ENCODE results near the gene RASA3.

RASA3 gene

GRCh38 chr13:114017028-114017630 is 115.3 kb downstream of the RASA3 start:
- no peak overlapping the region for H3K4me3 ChIP-seq (ENCODE audit: control insufficient read depth in 1 of 7, extremely low read depth in 1 of 7, insufficient read depth in 4 of 7, low read depth in 2 of 7, low read length in 6 of 7)
- no peak overlapping the region for H3K27ac ChIP-seq (ENCODE audit: insufficient read depth in 1 of 2, low read depth in 1 of 2, low read length in 2 of 2, poor library complexity in 1 of 2, severe bottlenecking in 2 of 2)
- no peaks in the 10 kb centered on the region for H3K27me3 ChIP-seq (replicated peaks in 2 of 5; ENCODE audit: control insufficient read depth in 4 of 5, insufficient read depth in 5 of 5, low read length in 4 of 5)
- POLR2A ChIA-PET, result no interaction called here
- no peaks in the 10 kb centered on the region for H3K9me3 ChIP-seq (ENCODE audit: control extremely low read depth in 1 of 5, control insufficient read depth in 4 of 5, insufficient read depth in 2 of 5, low read depth in 1 of 5, low read length in 4 of 5)
- DNase-seq, result peak in 1 of 3 donors; percentile 4
- H3K4me1 ChIP-seq (ENCODE audit: control extremely low read depth in 1 of 4, control insufficient read depth in 4 of 4, insufficient read depth in 4 of 4, low read length in 3 of 4), result no peaks in the 10 kb centered on the region
- 89% methylated on average over 28 of the region's 29 CpGs for WGBS (ENCODE audit: insufficient coverage)
- CTCF ChIA-PET, result interaction anchor here (1.3 kb wide), 1 partner anchor 22 kb away, joined by 5 read pairs; no protein-coding TSS in a partner anchor
- H3K36me3 ChIP-seq (ENCODE audit: control insufficient read depth in 4 of 4, insufficient read depth in 4 of 4, low read length in 3 of 4), result peaks cover 4 to 81% (median 64%) of the 10 kb centered on the region in 4 experiments

GRCh38 chr13:114016321-114017027 is 115.9 kb downstream of the RASA3 start:
- no peak for DNase-seq
- Histone ChIP-seq H3K36me3 (ENCODE audit: control insufficient read depth in 4 of 4, insufficient read depth in 4 of 4, low read length in 3 of 4) (peaks cover 4 to 80% (median 65%) of the 10 kb centered on the region in 4 experiments), H3K27me3 (replicated peaks in 2 of 5; ENCODE audit: control insufficient read depth in 4 of 5, insufficient read depth in 5 of 5, low read length in 4 of 5) (no peaks in the 10 kb centered on the region), H3K4me1 (ENCODE audit: control extremely low read depth in 1 of 4, control insufficient read depth in 4 of 4, insufficient read depth in 4 of 4, low read length in 3 of 4) (no peaks in the 10 kb centered on the region), H3K27ac (ENCODE audit: insufficient read depth in 1 of 2, low read depth in 1 of 2, low read length in 2 of 2, poor library complexity in 1 of 2, severe bottlenecking in 2 of 2) (no peak overlapping the region), H3K4me3 (ENCODE audit: control insufficient read depth in 1 of 7, extremely low read depth in 1 of 7, insufficient read depth in 4 of 7, low read depth in 2 of 7, low read length in 6 of 7) (no peak overlapping the region), H3K9me3 (ENCODE audit: control extremely low read depth in 1 of 5, control insufficient read depth in 4 of 5, insufficient read depth in 2 of 5, low read depth in 1 of 5, low read length in 4 of 5) (peaks cover 0 to under 1% (median 0%) of the 10 kb centered on the region in 5 experiments)
- POLR2A ChIA-PET, result no interaction called here
- WGBS (ENCODE audit: insufficient coverage), result 97% methylated on average over 25 of the region's 30 CpGs
- CTCF ChIA-PET, result interaction anchor here (1.3 kb wide), 1 partner anchor 22 kb away, joined by 5 read pairs; no protein-coding TSS in a partner anchor

GRCh38 chr13:114015969-114016295 is 116.5 kb downstream of the RASA3 start:
- Histone ChIP-seq H3K9me3 (ENCODE audit: control extremely low read depth in 1 of 5, control insufficient read depth in 4 of 5, insufficient read depth in 2 of 5, low read depth in 1 of 5, low read length in 4 of 5) (peaks cover 0 to 4% (median 0%) of the 10 kb centered on the region in 5 experiments), H3K27ac (ENCODE audit: insufficient read depth in 1 of 2, low read depth in 1 of 2, low read length in 2 of 2, poor library complexity in 1 of 2, severe bottlenecking in 2 of 2) (no peak overlapping the region), H3K27me3 (replicated peaks in 2 of 5; ENCODE audit: control insufficient read depth in 4 of 5, insufficient read depth in 5 of 5, low read length in 4 of 5) (no peaks in the 10 kb centered on the region), H3K4me3 (ENCODE audit: control insufficient read depth in 1 of 7, extremely low read depth in 1 of 7, insufficient read depth in 4 of 7, low read depth in 2 of 7, low read length in 6 of 7) (no peak overlapping the region), H3K36me3 (ENCODE audit: control insufficient read depth in 4 of 4, insufficient read depth in 4 of 4, low read length in 3 of 4) (peaks cover 4 to 80% (median 66%) of the 10 kb centered on the region in 4 experiments), H3K4me1 (ENCODE audit: control extremely low read depth in 1 of 4, control insufficient read depth in 4 of 4, insufficient read depth in 4 of 4, low read length in 3 of 4) (no peaks in the 10 kb centered on the region)
- ChIA-PET CTCF (no interaction called here), POLR2A (no interaction called here)
- DNase-seq, result no peak
- 97% methylated on average over 10 of the region's 11 CpGs for WGBS (ENCODE audit: insufficient coverage)

GRCh38 chr13:114015111-114015968 is 117.1 kb downstream of the RASA3 start:
- CTCF ChIA-PET, result no interaction called here
- POLR2A ChIA-PET, result no interaction called here
- WGBS (ENCODE audit: insufficient coverage), result 98% methylated on average over 40 of the region's 40 CpGs

GRCh38 chr13:114013952-114014629 is 118.3 kb downstream of the RASA3 start:
- Histone ChIP-seq H3K4me3 (ENCODE audit: control insufficient read depth in 1 of 7, extremely low read depth in 1 of 7, insufficient read depth in 4 of 7, low read depth in 2 of 7, low read length in 6 of 7) (no peak overlapping the region), H3K36me3 (ENCODE audit: control insufficient read depth in 4 of 4, insufficient read depth in 4 of 4, low read length in 3 of 4) (peaks cover 4 to 85% (median 63%) of the 10 kb centered on the region in 4 experiments), H3K27ac (ENCODE audit: insufficient read depth in 1 of 2, low read depth in 1 of 2, low read length in 2 of 2, poor library complexity in 1 of 2, severe bottlenecking in 2 of 2) (no peak overlapping the region), H3K27me3 (replicated peaks in 2 of 5; ENCODE audit: control insufficient read depth in 4 of 5, insufficient read depth in 5 of 5, low read length in 4 of 5) (no peaks in the 10 kb centered on the region), H3K9me3 (ENCODE audit: control extremely low read depth in 1 of 5, control insufficient read depth in 4 of 5, insufficient read depth in 2 of 5, low read depth in 1 of 5, low read length in 4 of 5) (peaks cover 0 to 4% (median 0%) of the 10 kb centered on the region in 5 experiments), H3K4me1 (ENCODE audit: control extremely low read depth in 1 of 4, control insufficient read depth in 4 of 4, insufficient read depth in 4 of 4, low read length in 3 of 4) (no peaks in the 10 kb centered on the region)
- DNase-seq, result no peak
- CTCF ChIA-PET, result no interaction called here
- WGBS (ENCODE audit: insufficient coverage), result 98% methylated on average over 19 of the region's 22 CpGs
- POLR2A ChIA-PET, result no interaction called here

More at GRCh38 chr13:114015111-114015968, 117.1 kb downstream of the RASA3 start:
- Histone ChIP-seq H3K27ac (ENCODE audit: insufficient read depth in 1 of 2, low read depth in 1 of 2, low read length in 2 of 2, poor library complexity in 1 of 2, severe bottlenecking in 2 of 2) (no peak overlapping the region), H3K36me3 (ENCODE audit: control insufficient read depth in 4 of 4, insufficient read depth in 4 of 4, low read length in 3 of 4) (peaks cover 4 to 77% (median 63%) of the 10 kb centered on the region in 4 experiments), H3K4me3 (ENCODE audit: control insufficient read depth in 1 of 7, extremely low read depth in 1 of 7, insufficient read depth in 4 of 7, low read depth in 2 of 7, low read length in 6 of 7) (no peak overlapping the region), H3K27me3 (replicated peaks in 2 of 5; ENCODE audit: control insufficient read depth in 4 of 5, insufficient read depth in 5 of 5, low read length in 4 of 5) (no peaks in the 10 kb centered on the region), H3K4me1 (ENCODE audit: control extremely low read depth in 1 of 4, control insufficient read depth in 4 of 4, insufficient read depth in 4 of 4, low read length in 3 of 4) (no peaks in the 10 kb centered on the region), H3K9me3 (ENCODE audit: control extremely low read depth in 1 of 5, control insufficient read depth in 4 of 5, insufficient read depth in 2 of 5, low read depth in 1 of 5, low read length in 4 of 5) (peaks cover 0 to 4% (median 0%) of the 10 kb centered on the region in 5 experiments)
- no peak for DNase-seq

- ChIA-PET POLR2A (no interaction called here), CTCF (no interaction called here)
- Histone ChIP-seq H3K4me1 (ENCODE audit: control extremely low read depth in 1 of 4, control insufficient read depth in 4 of 4, insufficient read depth in 4 of 4, low read length in 3 of 4) (no peaks in the 10 kb centered on the region), H3K36me3 (ENCODE audit: control insufficient read depth in 4 of 4, insufficient read depth in 4 of 4, low read length in 3 of 4) (peaks cover 4 to 83% (median 58%) of the 10 kb centered on the region in 4 experiments), H3K27me3 (replicated peaks in 2 of 5; ENCODE audit: control insufficient read depth in 4 of 5, insufficient read depth in 5 of 5, low read length in 4 of 5) (no peaks in the 10 kb centered on the region), H3K27ac (ENCODE audit: insufficient read depth in 1 of 2, low read depth in 1 of 2, low read length in 2 of 2, poor library complexity in 1 of 2, severe bottlenecking in 2 of 2) (no peak overlapping the region), H3K9me3 (ENCODE audit: control extremely low read depth in 1 of 5, control insufficient read depth in 4 of 5, insufficient read depth in 2 of 5, low read depth in 1 of 5, low read length in 4 of 5) (peaks cover 0 to 4% (median 0%) of the 10 kb centered on the region in 5 experiments), H3K4me3 (ENCODE audit: control insufficient read depth in 1 of 7, extremely low read depth in 1 of 7, insufficient read depth in 4 of 7, low read depth in 2 of 7, low read length in 6 of 7) (no peak overlapping the region)
- WGBS (ENCODE audit: insufficient coverage), result 96% methylated on average over 4 of the region's 4 CpGs
- DNase-seq, result no peak
Observed at GRCh38 chr13:114013336-114013735, 119.1 kb downstream of the RASA3 start.
